ENCODE data around the gene FAM171A1.

The FAM171A1 gene

DNA sequence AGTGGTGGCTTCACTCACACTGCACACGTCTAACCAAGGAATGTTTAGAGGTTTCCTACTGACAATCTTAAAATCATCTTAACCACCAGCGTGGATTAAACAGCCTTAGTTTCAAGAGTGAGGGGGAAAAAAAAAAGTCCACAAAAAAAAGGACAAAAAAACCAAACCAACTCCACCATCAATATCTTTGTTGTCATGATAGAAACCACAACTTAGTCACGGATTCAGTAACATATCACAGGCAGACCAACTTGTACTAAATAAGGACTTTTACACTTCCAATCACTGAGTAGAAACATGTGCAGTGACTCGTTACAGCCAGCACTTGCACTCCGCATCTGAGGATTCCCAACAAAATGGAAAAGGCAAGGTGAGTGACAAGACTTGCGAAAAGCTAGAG lies 46.5 kb downstream of the FAM171A1 start:
- FAIRE-seq (no peak), DNase-seq (ENCODE audit: insufficient read length) (no peak)
- TF ChIP-seq POLR2A (IDR thresholded peaks at IDR 0.05; ENCODE audit: low read depth, low read length) = no peak
- no peak for TF ChIP-seq TAF1 (IDR thresholded peaks at IDR 0.05; ENCODE audit: borderline replicate concordance, low read depth, low read length)
- TF ChIP-seq POLR2AphosphoS5 (IDR thresholded peaks at IDR 0.05; ENCODE audit: low read depth, low read length) = no peak

GRCh38 chr10:15324113-15324512 lies 47.0 kb downstream of the FAM171A1 start:
- FAIRE-seq (no peak), DNase-seq (ENCODE audit: insufficient read length) (no peak)
- no peak for TF ChIP-seq POLR2A (IDR thresholded peaks at IDR 0.05; ENCODE audit: low read depth, low read length)
- TF ChIP-seq POLR2AphosphoS5 (IDR thresholded peaks at IDR 0.05; ENCODE audit: low read depth, low read length) = no peak
- TF ChIP-seq TAF1 (IDR thresholded peaks at IDR 0.05; ENCODE audit: borderline replicate concordance, low read depth, low read length) = no peak

GRCh38 chr10:15322356-15322755 lies 48.7 kb downstream of the FAM171A1 start:
- FAIRE-seq (no peak), DNase-seq (ENCODE audit: insufficient read length) (no peak)
- TF ChIP-seq TAF1 (IDR thresholded peaks at IDR 0.05; ENCODE audit: borderline replicate concordance, low read depth, low read length) = no peak
- no peak for TF ChIP-seq POLR2AphosphoS5 (IDR thresholded peaks at IDR 0.05; ENCODE audit: low read depth, low read length)
- TF ChIP-seq POLR2A (IDR thresholded peaks at IDR 0.05; ENCODE audit: low read depth, low read length) = no peak

DNA sequence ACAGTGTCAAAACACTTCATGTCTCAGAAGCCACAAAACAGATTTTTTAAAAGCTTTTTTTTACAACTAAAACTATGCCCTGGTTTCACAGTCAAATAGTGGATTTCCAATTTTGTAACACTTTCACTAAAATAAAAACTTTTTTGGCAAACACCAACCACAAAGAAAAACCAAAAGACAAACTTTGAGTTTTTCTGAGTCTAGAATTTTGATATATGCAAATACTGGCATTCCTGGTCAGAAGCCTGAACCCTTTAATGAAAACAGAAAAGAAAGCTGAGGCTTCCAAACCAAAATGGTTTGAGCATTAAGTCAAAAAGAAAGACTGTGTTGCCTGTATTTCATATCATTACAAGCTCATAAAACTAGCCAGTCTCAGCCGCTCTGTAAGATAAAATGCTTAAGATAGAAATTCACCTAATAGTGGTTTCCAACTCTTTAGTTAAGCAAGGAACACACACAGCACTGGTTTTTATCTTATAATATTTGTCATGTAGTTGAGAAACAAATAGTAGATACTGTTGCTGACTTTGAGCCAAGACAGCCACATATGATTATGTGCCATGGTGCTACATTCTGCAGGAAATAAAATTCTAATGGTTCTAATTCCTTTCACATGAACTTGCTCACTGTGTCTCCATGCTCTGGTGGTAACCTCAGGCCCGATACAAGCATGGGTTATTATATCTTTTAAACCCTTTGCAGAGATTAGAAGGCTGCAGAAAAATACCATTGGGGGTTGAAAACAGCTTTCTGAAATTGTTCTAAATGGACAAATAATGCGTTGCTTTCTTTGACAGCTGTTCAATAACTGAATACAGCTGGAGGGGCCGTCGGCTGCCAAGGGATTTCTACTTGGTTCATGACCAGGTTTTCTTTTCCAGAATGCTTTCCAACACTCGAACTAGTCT lies 49.4 kb downstream of the FAM171A1 start:
- TF ChIP-seq TAF1 (IDR thresholded peaks at IDR 0.05; ENCODE audit: borderline replicate concordance, low read depth, low read length) (no peak), POLR2A (IDR thresholded peaks at IDR 0.05; ENCODE audit: low read depth, low read length) (no peak), POLR2AphosphoS5 (IDR thresholded peaks at IDR 0.05; ENCODE audit: low read depth, low read length) (no peak)
- FAIRE-seq (no peak), DNase-seq (ENCODE audit: insufficient read length) (no peak)

DNA sequence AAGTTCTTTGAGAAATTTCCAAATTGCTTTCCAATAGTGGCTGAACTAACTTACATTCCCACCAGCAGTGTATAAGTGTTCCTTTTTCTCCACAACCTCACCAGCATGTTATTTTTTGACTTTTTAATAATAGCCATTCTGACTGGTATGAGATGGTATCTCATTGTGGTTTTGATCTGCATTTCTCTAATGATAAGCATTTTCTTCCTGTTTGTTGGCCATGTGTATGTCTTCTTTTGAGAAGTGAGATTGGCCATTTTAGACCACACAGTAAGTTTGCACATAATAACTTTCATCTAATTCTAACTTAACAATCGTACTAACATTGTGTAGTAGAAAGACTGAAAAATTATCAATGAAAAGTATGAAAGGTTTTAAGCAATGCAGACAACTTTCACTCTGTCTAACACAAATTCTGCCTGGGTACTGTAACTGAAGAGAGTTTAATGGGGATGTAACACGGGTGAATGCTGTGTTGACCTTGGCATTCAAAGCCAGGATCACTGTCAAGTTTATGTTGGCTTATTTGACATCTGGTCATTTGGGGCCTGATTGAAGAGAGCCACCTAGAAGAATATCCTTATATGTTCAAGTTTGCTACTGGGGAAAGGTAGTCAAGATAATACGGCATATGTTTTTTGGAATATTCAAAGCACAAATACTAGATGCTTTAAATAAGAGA lies 50.4 kb downstream of the FAM171A1 start:
- DNase-seq (ENCODE audit: insufficient read length) (no peak), FAIRE-seq (no peak)
- TF ChIP-seq POLR2AphosphoS5 (IDR thresholded peaks at IDR 0.05; ENCODE audit: low read depth, low read length) (no peak), TAF1 (IDR thresholded peaks at IDR 0.05; ENCODE audit: borderline replicate concordance, low read depth, low read length) (no peak), POLR2A (IDR thresholded peaks at IDR 0.05; ENCODE audit: low read depth, low read length) (no peak)

DNA sequence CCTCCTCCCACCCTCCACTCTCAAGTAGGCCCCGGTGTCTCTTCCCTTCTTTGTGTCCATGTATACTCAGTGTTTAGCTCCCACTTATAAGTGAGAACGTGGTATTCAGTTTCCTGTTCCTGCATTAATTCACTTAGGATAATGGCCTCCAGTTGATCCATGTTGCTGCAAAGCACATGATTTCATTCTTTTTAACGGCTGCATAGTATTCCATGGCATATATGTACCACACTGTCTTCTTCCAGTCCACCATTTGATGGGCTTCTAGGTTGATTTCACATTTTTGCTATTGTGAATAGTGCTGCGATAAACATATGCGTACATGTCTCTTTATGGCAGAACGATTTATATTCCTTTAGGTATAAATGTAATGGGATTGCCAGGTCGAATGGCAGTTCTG lies 51.0 kb downstream of the FAM171A1 start:
- no peak for FAIRE-seq

GRCh38 chr10:15316871-15317464 lies 54.1 kb downstream of the FAM171A1 start:
- DNase-seq (ENCODE audit: insufficient read length) = no peak
- TF ChIP-seq POLR2AphosphoS5 (IDR thresholded peaks at IDR 0.05; ENCODE audit: low read depth, low read length) = no peak
- no peak for TF ChIP-seq POLR2A (IDR thresholded peaks at IDR 0.05; ENCODE audit: low read depth, low read length)
- no peak for TF ChIP-seq TAF1 (IDR thresholded peaks at IDR 0.05; ENCODE audit: borderline replicate concordance, low read depth, low read length)
- no peak for FAIRE-seq

More for the DNA sequence above, 51.0 kb downstream of the FAM171A1 start:
- DNase-seq (ENCODE audit: insufficient read length) = no peak
- TF ChIP-seq POLR2AphosphoS5 (IDR thresholded peaks at IDR 0.05; ENCODE audit: low read depth, low read length) = no peak
- no peak for TF ChIP-seq TAF1 (IDR thresholded peaks at IDR 0.05; ENCODE audit: borderline replicate concordance, low read depth, low read length)
- no peak for TF ChIP-seq POLR2A (IDR thresholded peaks at IDR 0.05; ENCODE audit: low read depth, low read length)

GRCh38 chr10:15316145-15316544 lies 54.9 kb downstream of the FAM171A1 start:
- TF ChIP-seq POLR2AphosphoS5 (IDR thresholded peaks at IDR 0.05; ENCODE audit: low read depth, low read length) (no peak), TAF1 (IDR thresholded peaks at IDR 0.05; ENCODE audit: borderline replicate concordance, low read depth, low read length) (no peak), POLR2A (IDR thresholded peaks at IDR 0.05; ENCODE audit: low read depth, low read length) (no peak)
- DNase-seq (ENCODE audit: insufficient read length) (no peak), FAIRE-seq (no peak)

DNA sequence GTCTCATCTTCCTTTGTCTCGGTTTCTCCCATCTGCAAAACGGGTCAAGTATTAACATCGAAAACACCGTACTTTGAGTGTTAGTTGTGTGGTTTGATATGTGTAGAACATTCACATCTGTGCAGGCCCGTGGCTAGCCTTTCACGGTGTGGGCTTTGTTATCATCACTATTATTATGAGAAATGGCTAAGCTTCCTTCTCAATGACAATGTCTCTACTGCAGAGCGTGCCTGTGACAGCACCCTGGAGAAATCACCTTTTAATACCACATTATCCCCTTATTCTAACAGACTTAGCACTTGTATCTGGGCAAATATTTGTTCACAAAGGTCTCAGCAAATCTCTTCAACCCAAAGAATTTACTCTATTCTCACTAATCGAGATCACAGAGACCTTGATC lies 55.8 kb downstream of the FAM171A1 start:
- DNase-seq (ENCODE audit: insufficient read length) = no peak

DNA sequence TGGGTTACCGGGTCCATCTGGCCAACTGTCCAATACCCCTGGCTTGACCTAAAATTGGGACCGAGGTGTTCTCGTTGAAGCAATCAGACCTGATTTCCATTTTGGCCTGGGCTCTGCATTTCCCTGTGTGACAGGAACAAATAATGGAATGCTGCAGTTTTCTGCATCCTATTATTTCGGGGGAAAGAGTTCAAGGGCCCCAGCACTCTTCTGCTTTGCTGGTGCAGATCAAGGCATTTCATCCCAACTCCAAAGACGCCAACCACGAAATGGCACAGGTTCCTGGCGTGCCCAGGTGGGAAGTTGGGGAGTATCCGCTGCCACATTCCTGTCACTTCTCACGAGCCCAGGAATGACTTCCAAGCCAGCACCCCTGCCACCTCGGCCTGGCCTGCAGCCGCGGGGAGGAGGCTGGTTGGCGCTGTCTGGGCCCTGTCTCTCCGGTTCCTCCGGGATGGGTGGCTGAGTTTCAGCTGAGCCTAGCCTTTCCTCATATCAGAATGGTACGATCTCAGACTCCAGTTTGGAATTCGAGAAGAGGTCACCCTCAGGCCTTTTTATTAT lies 56.5 kb downstream of the FAM171A1 start:
- TF ChIP-seq POLR2AphosphoS5 (IDR thresholded peaks at IDR 0.05; ENCODE audit: low read depth, low read length) (no peak), TAF1 (IDR thresholded peaks at IDR 0.05; ENCODE audit: borderline replicate concordance, low read depth, low read length) (no peak), POLR2A (IDR thresholded peaks at IDR 0.05; ENCODE audit: low read depth, low read length) (no peak)
- FAIRE-seq (no peak), DNase-seq (ENCODE audit: insufficient read length) (no peak)

More for the DNA sequence above, 55.8 kb downstream of the FAM171A1 start:
- TF ChIP-seq POLR2AphosphoS5 (IDR thresholded peaks at IDR 0.05; ENCODE audit: low read depth, low read length) (no peak), POLR2A (IDR thresholded peaks at IDR 0.05; ENCODE audit: low read depth, low read length) (no peak), TAF1 (IDR thresholded peaks at IDR 0.05; ENCODE audit: borderline replicate concordance, low read depth, low read length) (no peak)
- FAIRE-seq = no peak

GRCh38 chr10:15313843-15314242 lies 57.2 kb downstream of the FAM171A1 start:
- FAIRE-seq (no peak), DNase-seq (ENCODE audit: insufficient read length) (no peak)
- TF ChIP-seq POLR2A (IDR thresholded peaks at IDR 0.05; ENCODE audit: low read depth, low read length) (no peak), TAF1 (IDR thresholded peaks at IDR 0.05; ENCODE audit: borderline replicate concordance, low read depth, low read length) (no peak), POLR2AphosphoS5 (IDR thresholded peaks at IDR 0.05; ENCODE audit: low read depth, low read length) (no peak)

Data from GM12892 (cell line).